NT2/D1 (cell line): ENCODE results near the gene NDST3.

Experiments
- SUZ12 ChIP-seq: IDR thresholded peaks from 2 replicates; pipeline ENCODE4 v1.6.1; 2011; ENCODE audit not compliant: insufficient read length, insufficient read depth; ENCODE audit errors: extremely low read depth
- YY1 ChIP-seq: IDR thresholded peaks from 2 replicates; pipeline ENCODE4 v1.6.1; 2011; ENCODE audit not compliant: insufficient read length, insufficient read depth
- ZNF274 ChIP-seq: IDR thresholded peaks from 2 replicates; pipeline ENCODE4 v1.6.1; 2011; ENCODE audit warnings: mild to moderate bottlenecking, low read depth, low read length

- TF ChIP-seq ZNF274: no peak
- no peak for TF ChIP-seq YY1
- no peak for TF ChIP-seq SUZ12
These were observed 47.1 kb downstream of the NDST3 start for GRCh38 chr4:118081434-118081833.
